GM20000 (cell line): ENCODE data around the gene MYO1H.

Experiments
- DNase-seq: peaks from one replicate; pipeline ENCODE4 v3.0.0; 2012; ENCODE audit warnings: low spot score
- CTCF ChIP-seq: IDR thresholded peaks from 2 replicates; pipeline ENCODE4 v1.5.1; 2012; ENCODE audit warnings: mild to moderate bottlenecking, control low read depth; ENCODE audit errors: extremely low read depth, missing control alignments

Gene MYO1H

GRCh38 chr12:109347589-109347988, at the start of gene MYO1H:
TSS of gene MYO1H (plus strand) at chr12:109347900. CDS start at chr12:109347961, 61 bp downstream.
- DNase-seq = no peak

GRCh38 chr12:109299849-109300248, 47.9 kb upstream of the MYO1H start:
- no peak for DNase-seq
- TF ChIP-seq CTCF = no peak

More at GRCh38 chr12:109347589-109347988, at the start of gene MYO1H:
- no peak for TF ChIP-seq CTCF

- no peak for TF ChIP-seq CTCF
- no peak for DNase-seq
These were observed 46.0 kb upstream of the MYO1H start for GRCh38 chr12:109301643-109302168.

GRCh38 chr12:109302358-109302757, 45.3 kb upstream of the MYO1H start:
- no peak for TF ChIP-seq CTCF
- no peak for DNase-seq

- no peak for TF ChIP-seq CTCF
- no peak for DNase-seq
These were observed 44.9 kb upstream of the MYO1H start for GRCh38 chr12:109302770-109303169.

GRCh38 chr12:109304485-109304884, 43.2 kb upstream of the MYO1H start:
- no peak for TF ChIP-seq CTCF
- DNase-seq = no peak

- DNase-seq = no peak
- no peak for TF ChIP-seq CTCF
These were observed 42.2 kb upstream of the MYO1H start for GRCh38 chr12:109305547-109305946.
